ENCODE data around the gene PCDH1.

- TF ChIP-seq CTCF (IDR thresholded peaks at IDR 0.05) (no peak), POLR2AphosphoS5 (IDR thresholded peaks at IDR 0.05) (no peak), POLR2A (IDR thresholded peaks at IDR 0.05) (no peak), EP300 (IDR thresholded peaks at IDR 0.05) (no peak)
Measured at GRCh38 chr5:141823056-141823455, 55.2 kb downstream of the PCDH1 start.
